GM12891 (cell line): ENCODE results near the gene AHCYL2.

Experiments used
- DNase-seq: peaks from one replicate; pipeline ENCODE4 v3.0.0; 2011; ENCODE audit warnings: low spot score; ENCODE audit not compliant: insufficient read length
- FAIRE-seq: peaks from 2 replicates; lab custom pipeline; 2011; peaks lifted over from hg19 to GRCh38; lab: Jason Lieb, UNC
- PAX5 ChIP-seq: IDR thresholded peaks from 2 replicates; pipeline ENCODE4 v1.6.1; 2011; ENCODE audit warnings: low read length, moderate library complexity, mild to moderate bottlenecking; ENCODE audit not compliant: insufficient read depth, severe bottlenecking
- POLR2A ChIP-seq: IDR thresholded peaks from 2 replicates; pipeline ENCODE4 v1.6.1; 2011; ENCODE audit warnings: low read depth, low read length, control low read depth
- POLR2AphosphoS5 ChIP-seq: IDR thresholded peaks from 2 replicates; pipeline ENCODE4 v1.6.1; 2011; ENCODE audit warnings: low read depth, low read length, control low read depth
- POU2F2 ChIP-seq: IDR thresholded peaks from 2 replicates; pipeline ENCODE4 v1.6.1; 2011; ENCODE audit warnings: low read depth, mild to moderate bottlenecking, control low read depth, low read length, moderate library complexity
- SPI1 ChIP-seq: IDR thresholded peaks from 2 replicates; pipeline ENCODE4 v1.6.1; 2011; ENCODE audit warnings: low read depth, low read length, control low read depth
- TAF1 ChIP-seq: IDR thresholded peaks from 2 replicates; pipeline ENCODE4 v1.6.1; 2011; ENCODE audit warnings: low read depth, low read length, control low read depth

Gene AHCYL2

DNA sequence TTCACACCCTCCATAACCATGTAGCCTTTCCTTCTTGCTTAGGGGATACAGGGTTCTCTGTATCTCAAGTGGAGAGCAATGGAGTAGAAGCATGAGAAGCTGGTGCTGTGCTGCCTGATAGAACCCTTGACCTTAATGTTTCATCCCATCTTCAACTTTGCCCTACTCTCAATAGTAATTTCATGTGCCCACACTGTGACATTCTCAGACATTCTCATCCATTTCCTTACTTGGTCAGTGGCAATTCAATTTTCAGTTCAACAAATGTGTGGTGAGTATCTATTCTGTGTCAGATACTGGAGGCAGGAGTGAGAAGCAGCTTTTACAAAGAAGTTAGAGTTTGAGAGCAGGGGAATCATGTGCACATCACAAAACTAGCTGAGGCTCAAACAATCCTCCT is 225.5 kb downstream of the AHCYL2 start:
- TF ChIP-seq POU2F2 (no peak), PAX5 (no peak), POLR2A (no peak), TAF1 (no peak), SPI1 (no peak), POLR2AphosphoS5 (no peak)
- DNase-seq: no peak
- FAIRE-seq: no peak

DNA sequence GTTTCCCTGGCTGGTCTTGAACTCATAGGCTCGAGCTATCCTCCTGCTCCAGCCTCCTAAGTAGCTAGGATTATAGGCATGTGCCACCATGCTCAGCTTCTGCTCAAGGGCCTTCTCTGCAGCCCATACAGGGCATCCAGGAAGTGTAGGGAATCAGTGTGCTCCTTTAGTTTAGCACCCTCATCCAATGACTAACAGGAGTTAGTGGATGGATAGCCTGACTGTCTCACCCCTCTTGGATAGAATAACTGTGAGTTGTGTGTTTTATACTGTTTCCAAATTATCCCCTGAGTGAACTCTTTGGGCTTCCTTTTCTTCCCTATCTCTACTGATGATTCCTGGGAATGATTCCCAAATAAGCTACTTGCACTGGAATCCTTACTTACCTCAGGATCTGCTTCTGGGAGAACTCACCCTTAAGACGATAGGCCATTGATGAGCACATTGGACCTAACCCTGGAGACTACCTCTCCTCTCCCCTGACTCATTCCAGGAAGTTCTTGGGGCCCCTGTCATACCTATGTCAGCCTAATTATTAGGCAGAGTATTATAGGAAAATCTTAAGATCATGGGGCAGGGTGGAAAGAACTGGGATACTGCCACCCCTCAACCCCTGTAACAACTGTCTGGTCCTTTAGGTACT is 227.9 kb downstream of the AHCYL2 start:
- DNase-seq: no peak
- TF ChIP-seq POU2F2 (no peak), POLR2A (no peak), SPI1 (no peak)
- FAIRE-seq: no peak

DNA sequence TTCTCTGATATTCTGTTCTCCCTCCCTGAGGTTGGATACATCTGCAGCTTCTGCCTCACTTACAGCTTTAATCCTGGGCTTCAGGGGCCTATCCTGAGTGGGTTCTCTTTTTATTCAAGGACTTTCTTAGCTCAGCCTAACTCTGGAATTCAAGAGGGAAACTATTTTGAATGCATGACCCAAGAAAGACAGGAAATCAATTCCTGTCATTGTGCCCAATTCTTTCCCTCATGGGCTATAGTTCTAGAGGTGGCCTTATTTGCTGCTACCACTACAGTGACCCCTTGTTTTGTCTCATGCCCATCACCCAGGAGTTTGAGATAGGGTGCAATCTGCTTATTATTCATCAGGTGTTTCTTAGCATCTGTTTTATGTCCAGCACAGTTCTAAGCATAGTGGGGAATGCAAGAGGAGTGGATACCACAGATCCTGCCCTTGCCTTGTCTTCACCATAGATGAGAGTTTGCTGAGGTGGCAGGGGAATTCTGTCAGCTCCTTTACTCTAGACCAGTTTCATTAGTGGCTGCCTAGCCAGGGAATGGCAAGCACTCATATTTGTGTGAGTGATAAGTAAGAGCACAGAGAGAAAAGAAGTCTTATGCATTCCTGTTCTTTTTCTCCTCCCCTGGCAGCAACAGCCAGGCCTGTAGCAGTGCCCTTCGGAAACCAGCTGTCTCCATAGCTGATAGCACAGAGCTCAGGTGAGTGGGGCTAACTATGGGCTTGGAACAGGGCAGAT is 228.8 kb downstream of the AHCYL2 start:
- TF ChIP-seq POLR2AphosphoS5: no peak
- TF ChIP-seq POLR2A: no peak
- no peak for TF ChIP-seq PAX5
- TF ChIP-seq POU2F2: no peak
- TF ChIP-seq SPI1: no peak
- no peak for TF ChIP-seq TAF1
- DNase-seq: no peak
- no peak for FAIRE-seq

DNA sequence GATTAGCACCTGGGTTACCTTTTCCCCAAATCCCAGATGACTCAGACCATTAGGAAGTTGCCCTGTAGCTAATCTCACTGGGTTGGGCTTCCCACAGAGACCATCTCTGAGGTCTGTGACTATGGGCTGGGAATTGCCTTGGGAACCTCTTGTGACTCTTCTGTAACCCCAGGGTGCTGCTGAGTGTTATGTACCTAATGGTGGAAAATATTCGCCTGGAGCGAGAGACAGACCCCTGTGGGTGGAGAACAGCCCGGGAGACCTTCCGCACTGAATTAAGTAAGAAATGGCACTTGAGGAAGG is 229.4 kb downstream of the AHCYL2 start:
- no peak for FAIRE-seq
- no peak for DNase-seq
- TF ChIP-seq POLR2AphosphoS5 (no peak), SPI1 (no peak), POU2F2 (no peak), PAX5 (no peak), POLR2A (no peak), TAF1 (no peak)

DNA sequence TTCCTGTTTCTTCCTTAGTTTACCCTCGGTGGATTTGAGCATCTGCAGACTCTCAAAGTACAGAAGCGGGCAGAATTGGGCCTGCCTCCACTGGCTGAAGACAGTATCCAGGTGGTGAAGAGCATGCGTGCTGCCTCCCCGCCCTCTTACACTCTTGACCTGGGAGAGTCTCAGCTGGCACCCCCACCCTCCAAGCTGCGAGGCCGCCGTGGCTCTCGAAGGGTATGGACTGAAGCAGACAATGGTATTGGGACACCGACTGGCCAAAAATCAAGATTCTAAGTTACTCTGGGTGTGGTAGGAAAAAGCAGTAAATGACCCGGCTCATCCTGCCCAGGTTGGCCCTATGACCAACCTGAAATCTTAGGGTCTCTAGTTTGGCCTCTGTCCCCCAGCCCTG is 231.6 kb downstream of the AHCYL2 start:
- DNase-seq (no peak), FAIRE-seq (no peak)
- TF ChIP-seq POU2F2 (no peak), POLR2A (no peak), POLR2AphosphoS5 (no peak), SPI1 (no peak), PAX5 (no peak), TAF1 (no peak)

DNA sequence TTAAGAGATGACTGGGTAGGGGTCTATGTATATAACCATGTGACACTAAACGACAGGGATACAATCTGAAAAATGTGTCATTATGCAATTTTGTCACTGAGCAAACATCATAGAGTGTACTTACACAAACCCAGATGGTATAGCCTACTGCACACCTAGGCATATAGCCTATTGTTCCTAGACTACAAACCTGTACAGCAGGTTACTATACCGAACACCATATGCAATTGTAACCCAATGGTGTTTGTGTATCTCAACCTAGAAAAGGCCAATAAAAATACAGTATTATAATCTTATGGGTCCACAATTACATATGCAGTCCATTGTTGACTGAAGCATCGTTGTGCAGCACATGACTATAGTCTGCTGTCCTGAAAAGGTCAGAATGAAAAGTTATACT is 232.3 kb downstream of the AHCYL2 start:
- FAIRE-seq (no peak), DNase-seq (no peak)
- TF ChIP-seq PAX5 (no peak), POLR2A (no peak), TAF1 (no peak), POLR2AphosphoS5 (no peak), POU2F2 (no peak), SPI1 (no peak)

DNA sequence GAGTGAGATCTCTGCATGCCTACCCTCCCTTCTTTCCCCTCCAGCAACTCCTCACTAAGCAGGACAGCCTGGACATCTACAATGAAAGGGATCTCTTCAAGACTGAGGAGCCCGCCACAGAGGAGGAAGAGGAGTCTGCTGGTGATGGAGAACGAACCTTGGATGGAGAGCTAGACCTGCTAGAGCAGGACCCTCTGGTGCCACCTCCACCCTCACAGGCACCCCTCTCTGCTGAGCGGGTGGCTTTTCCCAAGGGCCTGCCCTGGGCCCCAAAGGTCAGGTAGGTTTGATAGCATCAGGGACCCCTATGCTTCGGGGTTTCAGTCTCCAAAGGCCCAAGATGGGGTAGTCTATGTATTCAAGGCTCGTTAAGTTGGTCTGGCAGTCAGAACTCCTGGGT is 233.3 kb downstream of the AHCYL2 start:
- FAIRE-seq (no peak), DNase-seq (no peak)
- TF ChIP-seq PAX5 (no peak), SPI1 (no peak), POLR2AphosphoS5 (no peak), POU2F2 (no peak), POLR2A (no peak), TAF1 (no peak)

DNA sequence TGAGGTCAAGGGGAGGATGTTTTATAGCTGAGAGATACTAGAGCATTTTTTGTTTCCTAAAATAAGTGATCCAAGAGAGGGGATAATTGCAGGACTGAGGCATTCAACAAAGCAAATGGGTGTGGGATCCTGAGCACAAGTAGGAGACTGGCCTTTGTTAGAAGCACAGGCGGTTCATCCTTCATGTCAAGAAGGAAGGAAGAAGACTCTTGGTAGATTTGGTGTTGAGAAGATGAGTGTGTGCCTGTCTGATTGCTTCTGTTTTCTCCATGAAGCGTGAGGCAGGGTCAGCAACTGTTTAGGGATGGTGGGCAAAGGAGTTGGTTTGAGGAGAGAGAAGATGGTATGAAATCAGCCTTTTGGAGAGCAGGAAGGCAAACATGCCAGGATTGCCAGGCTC is 237.0 kb downstream of the AHCYL2 start:
- TF ChIP-seq POU2F2: no peak
- no peak for TF ChIP-seq TAF1
- TF ChIP-seq PAX5: no peak
- TF ChIP-seq SPI1: no peak
- no peak for TF ChIP-seq POLR2AphosphoS5
- TF ChIP-seq POLR2A: no peak
- DNase-seq: no peak
- no peak for FAIRE-seq

DNA sequence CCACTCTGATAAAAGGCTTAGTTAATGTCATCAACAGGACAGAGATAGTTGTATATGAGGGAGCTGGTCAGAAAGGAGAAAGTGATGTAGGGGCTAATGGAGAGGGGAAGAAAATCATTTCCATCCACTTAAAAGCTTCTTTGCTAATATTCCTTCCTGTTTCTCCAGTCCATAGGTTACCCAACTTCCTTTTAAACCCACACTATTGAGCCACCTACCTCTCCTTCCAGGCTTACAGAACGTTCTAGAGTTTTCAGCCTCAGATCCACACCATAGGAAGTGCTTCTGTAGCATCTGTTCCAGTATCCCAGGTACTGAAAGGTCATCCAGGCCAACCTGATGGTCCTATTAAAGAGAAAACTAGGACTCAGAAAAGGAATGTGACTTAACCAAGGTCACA is 237.6 kb downstream of the AHCYL2 start:
- no peak for TF ChIP-seq SPI1
- TF ChIP-seq POLR2AphosphoS5: no peak
- TF ChIP-seq PAX5: no peak
- TF ChIP-seq POU2F2: no peak
- TF ChIP-seq TAF1: no peak
- no peak for TF ChIP-seq POLR2A
- DNase-seq (no peak), FAIRE-seq (no peak)

DNA sequence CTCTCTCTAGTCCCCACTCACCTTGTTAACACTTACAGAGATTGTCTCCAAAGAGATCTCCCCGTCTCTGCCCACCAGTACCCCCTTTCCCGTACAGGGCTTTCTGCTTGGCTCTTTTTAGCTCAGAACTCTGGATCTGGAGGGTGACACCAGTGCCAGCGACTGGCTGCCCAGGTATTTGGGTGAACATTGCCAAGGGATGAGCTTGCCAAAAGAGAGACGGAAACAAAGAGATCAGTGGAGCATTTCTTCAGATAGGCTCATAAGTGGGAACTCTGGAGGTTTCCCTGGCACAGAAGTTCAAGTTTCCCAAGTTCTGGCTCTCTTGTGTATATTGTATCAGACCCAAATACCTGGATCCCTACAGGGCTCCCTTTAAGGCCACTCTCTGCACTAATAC is 239.4 kb downstream of the AHCYL2 start:
- no peak for TF ChIP-seq PAX5
- no peak for TF ChIP-seq TAF1
- TF ChIP-seq POLR2AphosphoS5: no peak
- TF ChIP-seq POU2F2: no peak
- no peak for TF ChIP-seq SPI1
- TF ChIP-seq POLR2A: no peak
- FAIRE-seq (no peak), DNase-seq (no peak)
